ENCODE data around the gene CXorf49.
"Not testable (repeated sequence)": the region's sequence is repeated elsewhere in the genome, so short reads cannot be mapped to it uniquely, and the experiment has no call there.

Gene CXorf49

GRCh38 chrX:71679575-71680207 lies 38.4 kb downstream of the CXorf49 start:
- CTCF ChIA-PET, result interaction anchor here (0.6 kb wide), 1 partner anchor 320 kb away, joined by 3 read pairs; no protein-coding TSS in a partner anchor
- TF ChIP-seq CTBP1 (IDR thresholded peaks at IDR 0.05; ENCODE audit: borderline replicate concordance) (no peak), FOXK2 (IDR thresholded peaks at IDR 0.05) (no peak)
- DNase-seq (ENCODE audit: extremely low spot score), result no peak
- POLR2A ChIA-PET, result no interaction called here

GRCh38 chrX:71677195-71677594 lies 40.9 kb downstream of the CXorf49 start:
- CTCF ChIA-PET; DNase-seq (ENCODE audit: extremely low spot score); POLR2A ChIA-PET: not testable (repeated sequence)

- CTCF ChIA-PET; POLR2A ChIA-PET; DNase-seq (ENCODE audit: extremely low spot score): not testable (repeated sequence)
Observed at GRCh38 chrX:71676068-71676795, 41.9 kb downstream of the CXorf49 start.

GRCh38 chrX:71675636-71676035 lies 42.4 kb downstream of the CXorf49 start:
- CTCF ChIA-PET; POLR2A ChIA-PET; DNase-seq (ENCODE audit: extremely low spot score): not testable (repeated sequence)

- DNase-seq (ENCODE audit: extremely low spot score), result no peak
- TF ChIP-seq L3MBTL2 (conservative IDR thresholded peaks at IDR 0.05) (no peak), PKNOX1 (IDR thresholded peaks at IDR 0.05) (no peak), NFRKB (IDR thresholded peaks at IDR 0.05) (no peak), SP1 (IDR thresholded peaks at IDR 0.05) (no peak), CTBP1 (IDR thresholded peaks at IDR 0.05; ENCODE audit: borderline replicate concordance) (no peak), BHLHE40 (IDR thresholded peaks at IDR 0.05; ENCODE audit: borderline replicate concordance) (no peak), ZNF384 (IDR thresholded peaks at IDR 0.05) (no peak), FOXA1 (IDR thresholded peaks at IDR 0.05) (no peak), LEF1 (IDR thresholded peaks at IDR 0.05; ENCODE audit: borderline replicate concordance) (no peak), ELF4 (IDR thresholded peaks at IDR 0.05) (no peak), ARNT (IDR thresholded peaks at IDR 0.05) (no peak), FOXM1 (IDR thresholded peaks at IDR 0.05; ENCODE audit: borderline replicate concordance) (no peak)
- POLR2A ChIA-PET, result no interaction called here
- CTCF ChIA-PET, result no interaction called here
Observed at GRCh38 chrX:71671938-71672337, 46.1 kb downstream of the CXorf49 start.

- POLR2A ChIA-PET, result no interaction called here
- CTCF ChIA-PET, result no interaction called here
Observed at GRCh38 chrX:71671043-71671780, 46.9 kb downstream of the CXorf49 start.

GRCh38 chrX:71669947-71670346 lies 48.1 kb downstream of the CXorf49 start:
- DNase-seq (ENCODE audit: extremely low spot score), result peak; percentile 54
- POLR2A ChIA-PET, result not testable (repeated sequence)
- CTCF ChIA-PET, result interaction anchor here (0.9 kb wide), 1 partner anchor 201 kb away, joined by 3 read pairs; no protein-coding TSS in a partner anchor

More at GRCh38 chrX:71671043-71671780, 46.9 kb downstream of the CXorf49 start:
- TF ChIP-seq SP1 (IDR thresholded peaks at IDR 0.05), result no peak
- TF ChIP-seq LEF1 (IDR thresholded peaks at IDR 0.05; ENCODE audit: borderline replicate concordance), result no peak
- no peak for TF ChIP-seq L3MBTL2 (conservative IDR thresholded peaks at IDR 0.05)
- no peak for TF ChIP-seq TARDBP (IDR thresholded peaks at IDR 0.05)
- no peak for TF ChIP-seq NFRKB (IDR thresholded peaks at IDR 0.05)
- DNase-seq (ENCODE audit: extremely low spot score), result no peak

- DNase-seq (ENCODE audit: extremely low spot score), result no peak
- no peak for TF ChIP-seq HDGF (IDR thresholded peaks at IDR 0.05; ENCODE audit: borderline replicate concordance)
- TF ChIP-seq SUZ12 (IDR thresholded peaks at IDR 0.05), result no peak
- TF ChIP-seq CTBP1 (IDR thresholded peaks at IDR 0.05; ENCODE audit: borderline replicate concordance), result no peak
- TF ChIP-seq FOXK2 (IDR thresholded peaks at IDR 0.05), result no peak
- no peak for TF ChIP-seq FOXA1 (IDR thresholded peaks at IDR 0.05)
- no peak for TF ChIP-seq ARNT (IDR thresholded peaks at IDR 0.05)
- ChIA-PET POLR2A (no interaction called here), CTCF (interaction anchor here (0.9 kb wide), 1 partner anchor 202 kb away, joined by 3 read pairs; no protein-coding TSS in a partner anchor)
Observed at GRCh38 chrX:71669492-71669891, 48.6 kb downstream of the CXorf49 start.

GRCh38 chrX:71668248-71668595 lies 49.9 kb downstream of the CXorf49 start:
- TF ChIP-seq SP1 (IDR thresholded peaks at IDR 0.05) (no peak), NFRKB (IDR thresholded peaks at IDR 0.05) (no peak)
- no peak for DNase-seq (ENCODE audit: extremely low spot score)
- CTCF ChIA-PET, result no interaction called here
- POLR2A ChIA-PET, result no interaction called here
